ENCODE data around the gene HLA-A.
"Not testable (repeated sequence)": the region's sequence is repeated elsewhere in the genome, so short reads cannot be mapped to it uniquely, and the experiment has no call there.

Gene HLA-A

DNA sequence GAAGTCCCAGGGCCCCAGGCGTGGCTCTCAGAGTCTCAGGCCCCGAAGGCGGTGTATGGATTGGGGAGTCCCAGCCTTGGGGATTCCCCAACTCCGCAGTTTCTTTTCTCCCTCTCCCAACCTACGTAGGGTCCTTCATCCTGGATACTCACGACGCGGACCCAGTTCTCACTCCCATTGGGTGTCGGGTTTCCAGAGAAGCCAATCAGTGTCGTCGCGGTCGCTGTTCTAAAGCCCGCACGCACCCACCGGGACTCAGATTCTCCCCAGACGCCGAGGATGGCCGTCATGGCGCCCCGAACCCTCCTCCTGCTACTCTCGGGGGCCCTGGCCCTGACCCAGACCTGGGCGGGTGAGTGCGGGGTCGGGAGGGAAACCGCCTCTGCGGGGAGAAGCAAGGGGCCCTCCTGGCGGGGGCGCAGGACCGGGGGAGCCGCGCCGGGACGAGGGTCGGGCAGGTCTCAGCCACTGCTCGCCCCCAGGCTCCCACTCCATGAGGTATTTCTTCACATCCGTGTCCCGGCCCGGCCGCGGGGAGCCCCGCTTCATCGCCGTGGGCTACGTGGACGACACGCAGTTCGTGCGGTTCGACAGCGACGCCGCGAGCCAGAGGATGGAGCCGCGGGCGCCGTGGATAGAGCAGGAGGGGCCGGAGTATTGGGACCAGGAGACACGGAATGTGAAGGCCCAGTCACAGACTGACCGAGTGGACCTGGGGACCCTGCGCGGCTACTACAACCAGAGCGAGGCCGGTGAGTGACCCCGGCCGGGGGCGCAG is at the start of gene HLA-A:
HLA-A (plus strand) TSS at position 258 of the 778 bp plus-strand sequence; CDS start at position 280, 22 bp downstream.
- peak; percentile 92 for DNase-seq

DNA sequence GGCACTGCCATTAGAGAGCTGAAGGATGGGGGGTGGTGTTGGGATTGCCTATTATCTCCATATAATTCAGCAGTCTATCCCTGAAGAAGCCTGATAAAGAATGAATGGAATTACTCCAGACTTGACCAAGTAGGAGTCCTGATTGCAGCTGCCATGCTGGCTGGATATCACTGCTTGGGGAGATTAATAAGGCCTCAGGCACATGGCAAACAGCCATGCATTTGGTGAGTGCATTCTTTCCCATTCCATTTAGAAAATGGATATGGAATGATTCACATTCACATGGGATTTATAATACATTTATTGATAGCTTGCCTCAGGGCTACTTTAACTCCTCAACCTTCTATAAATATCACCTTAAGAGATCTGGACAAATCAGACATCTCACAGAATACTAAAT is 49.6 kb upstream of the HLA-A start:
- DNase-seq, result no peak

DNA sequence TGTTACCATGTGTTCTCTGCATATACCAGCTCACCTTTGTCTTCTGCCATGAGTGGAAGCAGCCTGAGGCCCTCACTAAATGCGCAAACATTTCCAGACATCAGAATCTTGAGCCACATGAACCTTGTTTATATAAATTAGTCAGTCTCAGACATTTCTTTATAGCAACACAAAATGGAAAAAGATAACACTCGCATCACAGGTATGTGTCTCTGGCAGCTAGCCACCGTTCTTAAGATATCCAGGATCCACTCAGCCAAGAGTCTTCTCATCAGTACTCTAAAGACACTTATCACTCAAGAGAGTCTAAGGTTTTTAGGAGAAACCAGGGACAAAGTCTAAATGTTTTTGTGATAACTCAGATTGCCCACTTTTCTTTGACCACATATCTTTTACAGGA is 43.1 kb upstream of the HLA-A start:
- DNase-seq, result no peak

DNA sequence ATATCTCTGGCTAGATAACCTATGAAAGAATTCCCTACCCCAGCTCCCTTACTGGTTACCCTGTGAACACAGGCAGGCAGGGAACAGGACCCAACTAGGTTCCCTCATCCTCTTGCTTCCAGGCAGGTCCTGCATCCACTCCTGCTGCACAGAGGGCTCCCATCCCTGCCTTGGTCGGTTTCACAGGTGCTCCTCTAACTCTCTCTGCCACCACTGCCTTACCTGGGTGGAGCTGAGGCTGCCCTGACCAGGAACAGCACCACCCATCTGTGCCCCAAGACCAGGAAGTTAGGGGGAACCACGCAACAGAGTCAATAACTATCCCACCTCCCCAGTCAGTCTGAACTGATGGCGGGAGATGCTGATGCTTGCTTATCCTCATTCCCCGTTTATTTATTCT is 37.0 kb upstream of the HLA-A start:
- DNase-seq, result no peak

DNA sequence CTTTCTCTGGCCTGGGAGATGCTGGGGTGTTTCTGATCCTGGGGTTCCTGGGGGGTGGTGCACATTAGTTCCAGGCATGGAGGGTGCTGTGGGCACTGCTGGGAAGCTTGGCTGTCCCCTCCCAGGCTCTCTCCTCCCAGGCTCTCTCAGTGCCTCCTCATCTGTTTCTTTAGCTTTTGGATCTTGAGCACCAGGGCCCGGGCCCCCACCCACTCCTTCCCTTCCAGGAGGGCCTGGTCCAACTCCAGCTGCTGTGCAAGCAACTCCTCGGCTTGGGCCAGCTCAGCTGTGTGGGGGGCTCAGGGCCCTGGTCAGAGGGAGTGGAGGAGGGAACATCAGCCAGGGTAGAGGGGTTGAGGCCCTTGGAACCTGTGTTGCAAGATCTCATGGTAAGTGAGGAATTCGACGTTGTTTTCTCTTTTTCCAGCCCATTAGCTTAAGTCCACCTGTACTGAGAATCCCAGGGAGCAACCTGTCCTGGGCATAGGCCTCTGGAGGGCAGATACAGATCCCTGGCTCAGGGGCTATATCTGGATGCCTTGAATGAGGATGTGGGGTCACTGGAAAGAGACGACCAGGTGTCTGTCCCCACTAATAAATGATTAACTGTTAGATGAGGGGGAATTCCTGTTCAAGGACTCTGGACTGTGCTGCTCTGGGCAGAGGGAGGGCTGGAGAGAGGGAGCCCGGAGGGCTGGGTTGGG is 34.5 kb upstream of the HLA-A start:
- DNase-seq, result no peak

DNA sequence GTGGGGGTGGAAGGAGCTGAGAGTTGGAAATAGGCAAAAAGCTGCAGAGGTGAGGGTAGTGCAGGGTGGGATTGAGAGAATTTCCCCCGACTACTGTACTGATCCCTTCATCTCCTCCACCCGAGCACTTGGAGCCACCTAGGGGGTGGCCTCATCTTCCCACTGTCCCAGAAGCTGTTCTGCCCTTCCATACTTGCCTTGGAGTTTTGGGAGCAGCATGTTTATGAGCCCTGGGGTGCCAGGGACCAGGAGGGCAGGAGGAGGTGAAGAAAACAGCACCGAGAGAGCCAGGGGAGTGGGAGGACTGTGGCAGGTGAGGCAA is 34.0 kb upstream of the HLA-A start:
- no peak for DNase-seq

DNA sequence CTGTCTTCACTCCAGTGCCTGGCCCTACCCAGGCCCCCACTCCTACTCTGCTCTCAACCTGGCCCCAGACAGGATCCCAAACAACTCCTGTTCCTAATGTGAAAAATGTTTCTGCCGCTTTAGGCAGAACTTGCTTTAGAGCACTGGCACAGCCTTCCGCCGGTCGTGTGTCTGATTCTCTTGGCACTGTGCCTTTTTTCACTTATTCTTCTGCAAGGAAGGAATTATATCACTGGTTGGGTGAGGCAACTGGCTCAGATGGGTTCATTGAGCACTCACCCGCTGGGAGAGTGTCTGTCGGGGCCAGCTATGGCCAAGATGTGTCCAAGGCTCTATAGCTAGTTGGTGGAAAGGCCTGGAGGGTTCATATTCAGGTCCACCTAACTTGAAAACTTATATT is 33.6 kb upstream of the HLA-A start:
- DNase-seq, result no peak

DNA sequence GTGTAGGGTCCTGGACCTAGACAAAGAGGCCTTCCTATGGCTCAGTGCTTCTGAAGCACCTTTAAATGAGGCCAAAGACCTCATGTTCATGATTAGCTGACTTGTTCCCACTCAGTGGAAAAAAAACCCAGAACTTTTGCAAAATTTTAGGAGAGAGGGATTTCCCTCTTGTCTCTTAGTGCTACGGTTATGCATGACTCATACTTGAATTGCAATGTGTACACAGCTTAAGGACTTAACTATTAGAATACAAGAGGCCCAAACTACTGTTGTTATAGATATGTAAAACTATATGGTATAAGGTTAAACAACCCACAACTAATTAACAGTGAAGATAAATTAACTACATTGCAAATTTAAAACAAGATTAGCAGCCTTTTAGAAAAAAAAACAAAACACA is 32.3 kb upstream of the HLA-A start:
- DNase-seq, result no peak

DNA sequence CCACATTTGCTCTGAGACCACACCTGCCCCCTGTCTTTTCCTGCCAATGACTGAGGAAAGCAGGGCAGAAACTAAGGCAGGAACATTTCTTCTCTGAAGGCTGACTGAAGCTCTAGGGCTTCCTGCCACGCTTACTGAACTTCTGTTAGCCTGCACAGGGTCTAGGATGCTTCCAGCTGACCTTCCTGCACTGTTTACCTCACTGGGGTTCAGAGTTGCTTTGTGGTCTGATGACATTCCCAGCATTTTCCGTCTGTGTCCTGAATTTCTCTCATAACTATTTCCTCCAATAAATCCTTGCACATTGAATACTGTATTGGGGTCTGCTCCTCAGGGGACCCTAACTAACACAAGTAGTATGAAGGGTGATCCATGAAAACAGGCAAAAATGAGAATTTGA is 29.5 kb upstream of the HLA-A start:
- DNase-seq, result no peak

DNA sequence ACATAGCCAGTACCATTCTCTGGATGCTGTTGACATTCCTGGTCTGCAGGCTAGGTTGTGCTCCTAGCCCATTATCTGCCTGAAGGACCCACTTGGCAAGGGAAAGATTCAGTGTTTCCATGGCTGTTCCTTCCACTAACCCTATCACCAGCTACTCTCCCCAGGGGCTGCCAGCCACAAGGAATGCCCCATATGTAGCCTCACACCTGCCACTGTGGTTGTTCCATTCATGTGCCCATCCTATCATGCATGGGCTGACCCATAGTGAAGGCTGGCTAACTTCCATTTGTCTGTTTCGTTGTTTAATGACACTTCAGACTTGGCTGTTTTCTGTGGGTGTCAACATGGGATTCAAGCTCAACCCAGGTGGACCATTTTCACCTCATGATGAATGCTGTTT is 25.6 kb upstream of the HLA-A start:
- DNase-seq, result no peak

DNA sequence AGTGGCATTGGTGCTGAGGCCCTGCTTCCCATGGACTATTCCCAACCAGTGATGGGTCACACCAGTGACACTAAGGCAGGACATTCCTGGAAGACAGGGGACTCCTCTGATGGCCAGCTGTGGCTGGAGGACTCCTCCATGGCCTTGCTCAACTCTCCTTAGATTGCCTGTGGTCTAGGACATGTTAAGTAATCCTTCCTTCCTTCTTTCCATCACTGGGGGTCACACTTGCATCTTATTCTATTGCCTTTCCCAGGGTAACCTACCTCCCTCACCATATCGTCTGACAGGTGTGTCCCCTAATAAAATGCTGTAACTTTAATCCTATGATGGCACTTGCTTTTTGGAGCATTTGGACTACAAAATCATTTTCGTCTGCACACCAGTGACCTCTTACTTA is 24.5 kb upstream of the HLA-A start:
- DNase-seq, result no peak

DNA sequence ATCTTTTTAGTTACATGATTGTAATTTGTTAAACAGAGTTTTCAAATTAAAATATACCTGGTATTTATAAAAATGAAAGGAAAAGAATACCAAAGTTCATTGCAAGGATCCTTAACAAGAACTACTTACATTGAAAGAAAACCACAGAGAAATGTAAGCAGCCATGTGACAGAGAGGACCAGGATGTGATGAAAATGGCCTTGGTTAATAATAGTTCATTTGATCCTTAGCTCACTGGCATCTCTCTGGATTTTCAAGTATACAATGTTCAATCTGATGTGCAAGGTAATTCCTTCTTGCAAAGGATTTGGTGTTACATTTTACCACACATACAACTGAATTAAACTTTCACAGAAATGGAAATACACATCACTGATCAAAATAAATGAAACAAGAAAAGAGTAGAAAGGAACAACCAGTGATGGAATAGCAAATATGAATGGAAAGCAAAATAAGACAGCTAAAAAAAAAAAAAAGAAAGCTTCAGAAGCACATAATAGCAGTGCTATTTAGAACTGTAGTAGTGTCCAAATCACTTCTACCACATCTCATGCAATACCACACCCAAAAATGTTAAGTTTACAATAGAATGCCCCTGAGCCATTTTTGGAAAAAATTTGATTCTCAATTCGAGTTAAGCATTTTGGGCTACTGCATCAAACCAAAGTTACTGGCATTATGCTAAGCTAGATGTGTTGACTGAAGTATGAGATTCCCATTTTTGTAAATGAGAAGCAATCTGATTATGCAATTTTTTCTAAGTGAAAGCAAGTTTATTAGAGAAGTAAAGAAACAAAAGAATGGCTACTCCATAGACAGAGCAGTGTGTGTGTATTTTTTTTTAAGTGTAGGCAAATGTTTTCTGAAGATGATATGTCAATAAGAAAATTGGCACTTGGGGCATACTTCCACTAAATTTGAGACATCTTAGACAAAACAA is 22.6 kb upstream of the HLA-A start:
- DNase-seq, result no peak

DNA sequence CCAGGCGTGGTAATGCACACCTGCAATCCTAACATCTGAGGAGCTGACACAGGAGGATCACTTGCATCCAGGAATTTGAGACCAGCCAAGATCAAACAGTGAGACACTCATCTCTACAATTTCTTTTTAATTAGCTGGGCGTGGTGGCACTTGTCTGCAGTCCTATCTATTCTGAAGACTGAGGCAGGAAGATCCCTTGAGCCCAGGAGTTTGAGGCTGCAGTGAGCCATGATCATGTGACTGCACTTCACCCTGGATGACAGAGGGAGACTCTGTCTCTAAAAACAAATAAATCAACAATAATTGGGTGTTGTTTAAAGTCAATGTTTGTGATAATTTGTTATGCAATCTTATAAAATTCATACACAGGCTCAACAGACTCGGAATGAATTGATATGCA is 18.0 kb upstream of the HLA-A start:
- no peak for DNase-seq

DNA sequence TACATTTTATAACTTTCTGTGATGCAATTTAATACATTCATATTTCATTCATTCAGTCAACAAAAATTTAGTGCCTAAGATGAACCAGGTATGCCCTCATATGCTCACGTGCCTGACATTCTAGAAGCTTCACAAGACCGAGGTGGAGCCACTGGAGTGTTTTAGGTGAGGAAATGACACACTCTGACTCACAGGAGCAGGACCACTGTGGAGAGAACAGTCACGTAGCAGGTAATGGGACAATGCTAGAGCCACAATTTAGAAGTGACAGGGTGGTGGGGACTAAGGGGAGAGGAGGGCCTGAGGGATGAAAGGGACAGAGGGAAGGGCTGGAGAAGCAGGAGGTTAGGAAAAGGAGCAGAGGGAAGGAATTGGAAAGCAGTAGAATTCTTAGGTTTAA is 17.6 kb upstream of the HLA-A start:
- no peak for DNase-seq

DNA sequence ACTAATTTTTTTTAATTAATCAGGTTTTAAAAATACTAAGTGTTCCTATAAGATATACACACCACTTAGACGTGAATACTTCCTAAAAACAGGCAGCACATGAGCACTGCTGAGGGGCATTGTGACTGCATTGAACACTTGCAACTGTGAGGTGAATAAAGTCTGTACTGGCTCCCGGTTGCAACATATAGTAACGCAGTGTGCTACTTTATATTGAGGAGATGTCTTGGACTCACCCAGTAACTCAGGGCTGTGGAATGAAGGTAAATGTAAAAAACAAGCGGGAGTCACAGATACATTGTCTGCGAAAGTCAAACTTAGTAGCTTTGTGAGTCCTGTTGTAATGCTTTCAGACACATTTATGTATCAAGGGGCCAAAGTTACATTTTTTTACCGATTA is 17.0 kb upstream of the HLA-A start:
- no peak for DNase-seq

DNA sequence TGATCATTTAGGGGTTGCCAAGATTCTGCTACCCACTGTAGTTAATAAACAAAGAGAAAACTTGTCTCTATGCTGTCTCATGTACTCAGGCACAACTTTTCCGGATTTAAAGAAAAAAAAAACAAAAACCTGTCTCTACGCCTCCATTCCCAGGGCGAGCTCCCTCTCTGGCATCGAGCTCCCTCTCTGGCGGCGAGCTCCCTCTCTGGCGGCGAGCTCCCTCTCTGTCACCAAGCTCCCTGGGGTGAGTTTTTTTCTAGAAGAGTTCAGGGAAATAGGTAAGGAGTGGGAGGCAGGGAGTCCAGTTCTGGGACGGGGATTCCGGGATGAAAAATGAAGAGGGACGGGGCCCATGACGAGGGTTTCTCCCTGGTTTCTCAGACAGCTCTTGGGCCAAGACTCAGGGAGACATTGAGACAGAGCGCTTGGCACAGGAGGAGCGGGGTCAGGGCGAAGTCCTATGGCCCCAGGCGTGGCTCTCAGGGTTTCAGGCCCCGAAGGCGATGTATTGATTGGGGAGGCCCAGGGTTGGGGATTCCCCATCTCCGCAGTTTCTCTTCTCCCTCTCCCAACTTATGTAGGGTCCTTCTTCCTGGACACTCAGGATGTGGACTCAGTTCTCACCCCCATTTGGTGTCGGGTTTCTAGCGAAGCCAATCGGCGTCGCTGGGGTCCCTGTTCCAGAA is 16.5 kb upstream of the HLA-A start:
- no peak for DNase-seq

DNA sequence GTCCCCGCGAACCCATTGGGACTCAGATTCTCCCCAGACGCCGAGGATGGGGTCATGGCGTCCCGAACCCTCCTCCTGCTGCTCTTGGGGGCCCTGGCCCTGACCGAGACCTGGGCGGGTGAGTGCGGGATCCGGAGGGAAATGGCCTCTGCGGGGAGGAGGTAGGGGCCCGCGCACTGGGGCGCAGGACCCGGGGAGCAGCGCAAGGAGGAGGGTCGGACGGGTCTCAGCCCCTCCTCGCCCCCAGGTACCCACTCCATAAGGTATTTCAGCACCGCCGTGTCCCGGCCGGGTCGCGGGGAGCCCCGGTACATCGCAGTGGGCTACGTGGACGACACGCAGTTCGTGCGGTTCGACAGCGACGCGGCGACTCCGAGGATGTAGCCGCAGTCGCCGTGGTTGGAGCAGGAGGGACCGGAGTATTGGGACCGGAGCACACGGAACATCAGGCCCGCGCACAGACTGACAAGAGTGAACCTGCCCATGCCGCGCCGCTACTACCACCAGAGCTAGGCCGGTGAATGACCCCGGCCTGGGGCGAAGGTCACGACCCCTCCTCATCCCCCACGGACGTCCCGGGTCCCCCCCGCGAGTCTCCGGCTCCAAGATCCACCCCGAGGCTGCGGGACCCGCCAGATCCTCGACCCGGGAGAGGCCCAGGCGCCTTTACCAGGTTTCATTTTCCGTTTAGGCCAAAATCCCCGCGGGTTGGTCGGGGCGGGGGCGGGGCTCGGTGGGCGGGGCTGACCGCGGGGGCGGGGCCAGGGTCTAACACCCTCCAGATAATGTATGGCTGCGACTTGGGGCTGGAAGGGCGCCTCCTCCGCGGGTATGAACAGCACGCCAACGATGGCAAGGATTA is 15.7 kb upstream of the HLA-A start:
- peak; percentile 86 for DNase-seq

DNA sequence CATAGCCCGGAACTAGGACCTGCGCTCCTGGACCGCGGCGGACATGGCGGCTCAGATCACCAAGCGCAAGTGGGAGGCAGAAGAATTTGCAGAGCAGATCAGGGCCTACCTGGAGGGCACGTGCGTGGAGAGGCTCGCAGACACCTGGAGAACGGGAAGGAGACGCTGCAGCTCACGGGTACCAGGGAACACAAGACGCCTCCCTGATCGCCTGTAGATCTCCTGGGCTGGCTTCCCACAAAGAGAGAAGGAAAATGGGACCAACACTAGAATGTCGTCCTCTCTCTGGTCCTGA is 15.1 kb upstream of the HLA-A start:
- DNase-seq, result no peak

DNA sequence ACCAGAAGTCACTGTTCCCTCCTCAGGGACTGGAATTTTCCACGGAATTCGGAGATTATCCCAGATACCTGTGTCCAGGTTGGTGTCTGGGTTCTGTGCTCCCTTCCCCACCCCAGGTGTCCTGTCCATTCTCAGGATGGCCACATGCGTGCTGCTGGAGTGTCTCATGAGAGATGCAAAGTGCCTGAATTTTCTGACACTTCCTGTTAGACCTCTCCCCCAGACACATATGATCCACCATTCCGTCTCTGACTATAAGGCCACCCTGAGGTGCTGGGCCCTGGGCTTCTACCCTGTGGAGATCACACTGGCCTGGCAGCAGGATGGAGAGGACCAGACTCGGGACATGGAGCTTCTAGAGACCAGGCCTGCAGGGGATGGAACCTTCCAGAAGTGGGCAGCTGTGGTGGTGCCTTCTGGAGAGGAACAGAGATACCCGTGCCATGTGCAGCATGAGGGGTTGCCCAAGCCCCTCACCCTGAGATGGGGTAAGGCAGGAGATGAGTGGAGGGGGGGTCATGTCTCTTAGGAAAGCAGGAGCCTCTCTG is 14.4 kb upstream of the HLA-A start:
- DNase-seq, result no peak

DNA sequence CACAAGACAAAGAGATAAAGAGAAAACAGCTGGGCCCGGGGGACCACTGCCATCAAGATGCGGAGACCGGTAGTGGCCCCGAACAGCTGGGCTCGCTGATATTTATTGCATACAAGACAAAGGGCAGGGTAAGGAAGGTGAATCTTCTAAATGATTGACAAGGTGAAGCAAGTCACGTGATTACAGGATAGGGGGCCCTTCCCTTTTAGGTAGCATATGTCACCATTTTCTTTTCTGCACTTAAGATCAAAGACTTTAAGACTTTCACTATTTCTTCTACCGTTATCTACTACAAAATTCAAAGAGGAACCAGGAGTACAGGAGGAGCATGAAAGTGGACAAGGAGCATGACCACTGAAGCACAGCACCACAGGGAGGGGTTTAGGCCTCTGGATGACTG is 12.3 kb upstream of the HLA-A start:
- DNase-seq, result not testable (repeated sequence)

DNA sequence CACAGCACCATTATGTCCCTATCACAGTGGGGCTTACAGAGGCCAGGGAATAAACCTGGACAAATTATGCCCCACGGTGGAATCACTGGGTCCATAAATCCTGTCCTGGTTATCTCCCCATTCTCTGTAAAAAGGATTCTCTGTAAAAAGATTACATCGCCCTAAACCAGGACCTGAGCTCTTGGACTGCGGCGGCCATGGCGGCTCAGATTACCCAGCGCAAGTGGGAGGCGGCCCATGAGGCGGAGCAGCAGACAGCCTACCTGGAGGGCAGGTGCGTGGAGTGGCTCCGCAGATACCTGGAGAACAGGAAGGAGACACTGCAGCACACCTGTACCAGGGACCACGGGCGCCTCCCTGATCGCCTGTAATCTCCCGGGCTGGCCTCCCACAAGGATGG is 8.4 kb upstream of the HLA-A start:
- no peak for DNase-seq
